ENCODE measurements around the gene SUGCT.

The SUGCT gene

DNA sequence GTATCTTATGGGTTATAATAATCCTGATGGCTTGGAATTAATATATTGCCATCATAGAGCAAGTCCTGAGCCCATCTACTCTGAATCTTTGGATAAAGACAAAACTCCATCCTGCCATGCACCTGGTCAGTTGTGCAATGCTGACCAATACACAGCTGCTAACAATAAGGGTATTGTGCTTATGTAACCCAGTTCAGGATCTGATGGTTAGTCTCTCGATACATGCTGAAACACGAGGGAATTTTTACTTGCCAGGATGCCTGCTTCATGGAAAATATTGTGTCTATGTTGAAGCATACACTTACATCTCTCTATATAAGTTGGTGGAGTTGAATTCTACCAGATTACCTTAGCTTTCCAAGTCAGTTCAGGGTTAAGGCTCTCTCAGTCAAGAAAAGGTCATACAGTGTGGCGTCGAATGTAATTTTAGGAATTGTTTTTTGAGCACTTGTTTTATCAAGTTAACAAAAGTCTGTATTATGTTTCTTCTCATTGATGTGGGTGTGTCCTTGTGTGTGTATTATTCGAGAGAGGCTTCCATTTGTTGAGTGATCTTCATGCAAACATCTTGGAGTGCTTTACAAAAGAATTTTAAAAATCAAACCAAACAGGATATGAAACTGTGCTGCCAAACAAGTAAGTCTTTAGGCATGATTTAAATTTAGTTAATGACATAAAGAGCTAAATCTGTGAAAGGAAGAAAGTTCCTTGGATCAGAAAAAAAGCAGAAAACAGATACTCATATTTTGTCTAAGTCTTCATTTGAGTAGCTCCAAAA lies 449.1 kb downstream of the SUGCT start:
- TF ChIP-seq, protein P1, sequence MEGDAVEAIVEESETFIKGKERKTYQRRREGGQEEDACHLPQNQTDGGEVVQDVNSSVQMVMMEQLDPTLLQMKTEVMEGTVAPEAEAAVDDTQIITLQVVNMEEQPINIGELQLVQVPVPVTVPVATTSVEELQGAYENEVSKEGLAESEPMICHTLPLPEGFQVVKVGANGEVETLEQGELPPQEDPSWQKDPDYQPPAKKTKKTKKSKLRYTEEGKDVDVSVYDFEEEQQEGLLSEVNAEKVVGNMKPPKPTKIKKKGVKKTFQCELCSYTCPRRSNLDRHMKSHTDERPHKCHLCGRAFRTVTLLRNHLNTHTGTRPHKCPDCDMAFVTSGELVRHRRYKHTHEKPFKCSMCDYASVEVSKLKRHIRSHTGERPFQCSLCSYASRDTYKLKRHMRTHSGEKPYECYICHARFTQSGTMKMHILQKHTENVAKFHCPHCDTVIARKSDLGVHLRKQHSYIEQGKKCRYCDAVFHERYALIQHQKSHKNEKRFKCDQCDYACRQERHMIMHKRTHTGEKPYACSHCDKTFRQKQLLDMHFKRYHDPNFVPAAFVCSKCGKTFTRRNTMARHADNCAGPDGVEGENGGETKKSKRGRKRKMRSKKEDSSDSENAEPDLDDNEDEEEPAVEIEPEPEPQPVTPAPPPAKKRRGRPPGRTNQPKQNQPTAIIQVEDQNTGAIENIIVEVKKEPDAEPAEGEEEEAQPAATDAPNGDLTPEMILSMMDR (IDR thresholded peaks at IDR 0.05): no peak

DNA sequence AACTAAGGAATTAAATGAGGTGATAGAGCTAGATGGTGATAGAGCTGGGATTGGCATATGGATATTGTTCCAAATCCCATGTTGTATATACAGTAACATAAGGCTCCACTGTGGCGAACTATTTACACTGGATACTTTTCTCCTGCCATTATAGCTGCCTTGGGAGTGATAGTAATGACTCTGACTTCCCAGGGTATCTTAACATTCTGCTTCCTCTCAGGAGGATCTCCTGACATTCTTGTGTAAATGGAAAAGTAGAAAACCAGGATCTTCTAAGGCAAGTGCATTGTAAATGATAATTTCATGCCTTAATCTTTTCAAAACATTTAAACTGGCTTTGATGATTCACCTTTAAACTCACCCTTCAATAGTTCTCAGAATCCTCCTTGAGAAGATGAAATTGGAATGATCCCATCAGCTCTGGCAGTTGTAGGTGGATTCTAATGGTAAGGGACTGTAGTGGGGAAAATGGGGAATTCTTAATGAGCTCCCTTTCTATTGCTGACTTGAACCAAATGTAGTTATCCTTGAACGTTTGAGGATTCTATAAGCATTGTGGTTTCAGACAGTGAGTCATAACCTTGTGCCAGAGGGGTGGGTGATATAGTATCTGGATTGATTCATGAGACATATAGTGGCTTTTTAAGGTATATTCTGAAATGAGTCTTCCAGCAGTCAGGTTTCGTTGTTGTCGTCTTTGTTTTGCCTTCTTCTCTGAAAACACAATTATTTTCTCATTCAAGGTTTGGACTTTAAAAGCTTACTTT lies 450.0 kb downstream of the SUGCT start:
- TF ChIP-seq, protein P1 (IDR thresholded peaks at IDR 0.05): no peak

DNA sequence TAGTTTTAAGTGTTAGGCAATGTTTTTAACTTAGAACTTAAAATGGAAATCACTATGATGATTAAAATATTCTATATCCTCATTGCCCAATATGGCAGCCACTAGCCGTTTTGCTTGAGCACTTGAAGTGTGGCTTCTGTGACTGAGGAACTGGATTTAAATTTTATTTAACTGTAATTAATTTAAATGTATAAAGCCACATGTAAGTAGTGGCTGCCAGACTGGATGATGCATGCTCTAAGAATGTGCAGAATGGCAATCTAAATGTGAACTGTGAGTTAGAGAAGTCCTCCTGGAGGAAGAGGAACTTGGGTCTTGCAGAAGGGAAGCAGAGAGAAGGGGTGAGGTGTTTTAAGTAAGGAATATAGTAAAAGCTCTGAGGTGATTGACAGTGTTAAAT lies 451.4 kb downstream of the SUGCT start:
- TF ChIP-seq, protein P1 (IDR thresholded peaks at IDR 0.05): no peak

DNA sequence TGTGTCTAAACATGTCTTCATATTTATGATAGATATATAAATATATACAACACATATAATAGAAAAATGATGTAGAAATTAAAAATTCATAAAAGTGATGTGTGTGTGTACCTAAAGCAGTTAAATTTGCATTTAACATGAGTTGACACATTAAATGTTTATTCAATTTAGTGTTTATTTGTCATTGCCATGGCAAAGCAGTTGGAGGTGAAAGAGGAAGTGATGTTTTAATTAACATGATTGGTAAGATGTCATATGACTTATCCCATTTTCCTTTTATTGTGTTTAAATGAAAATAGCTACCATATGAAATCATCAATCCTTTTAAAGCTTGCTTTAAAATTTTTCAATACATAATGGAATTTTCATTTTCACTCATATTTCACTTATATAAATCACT lies 452.6 kb downstream of the SUGCT start:
- TF ChIP-seq, protein P1 (IDR thresholded peaks at IDR 0.05): no peak

DNA sequence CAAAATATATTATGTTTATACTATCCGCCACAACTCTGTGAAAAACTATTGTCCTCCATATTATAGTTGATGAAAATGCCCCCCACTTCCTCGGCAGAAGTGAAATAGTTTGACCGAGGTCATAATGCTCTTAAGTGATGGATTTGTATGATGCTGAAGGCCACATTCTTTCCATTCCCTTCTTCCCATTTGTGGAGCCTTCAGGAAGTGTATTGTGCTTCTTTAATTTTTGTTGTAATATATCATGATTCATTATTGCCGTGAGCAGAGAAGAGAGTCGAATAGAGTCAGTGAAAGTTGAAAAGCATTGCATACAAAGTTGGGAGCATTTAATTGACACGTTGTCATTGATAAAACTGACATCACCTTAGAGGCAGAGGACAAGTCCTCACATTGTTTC lies 460.3 kb downstream of the SUGCT start:
- TF ChIP-seq, protein P1 (IDR thresholded peaks at IDR 0.05): no peak

DNA sequence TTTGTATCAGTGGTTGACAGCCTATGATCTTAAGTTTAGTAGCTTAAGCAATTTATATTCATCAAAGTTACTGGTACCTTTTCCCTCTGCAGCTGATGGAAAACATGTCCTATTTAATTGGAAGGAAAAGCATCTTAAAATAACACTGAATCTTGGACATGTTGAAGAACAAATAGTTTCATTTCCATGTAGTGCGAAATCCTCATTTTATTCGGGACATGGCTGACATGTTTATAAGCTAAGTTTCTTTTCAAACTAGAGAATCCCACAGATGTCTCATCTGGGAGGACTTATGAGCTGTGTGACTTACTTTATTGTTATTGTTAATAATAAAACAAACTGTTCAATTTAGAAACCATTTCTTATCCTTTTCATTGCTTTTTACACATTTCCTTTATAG lies 461.0 kb downstream of the SUGCT start:
- TF ChIP-seq, protein P1 (IDR thresholded peaks at IDR 0.05): no peak

DNA sequence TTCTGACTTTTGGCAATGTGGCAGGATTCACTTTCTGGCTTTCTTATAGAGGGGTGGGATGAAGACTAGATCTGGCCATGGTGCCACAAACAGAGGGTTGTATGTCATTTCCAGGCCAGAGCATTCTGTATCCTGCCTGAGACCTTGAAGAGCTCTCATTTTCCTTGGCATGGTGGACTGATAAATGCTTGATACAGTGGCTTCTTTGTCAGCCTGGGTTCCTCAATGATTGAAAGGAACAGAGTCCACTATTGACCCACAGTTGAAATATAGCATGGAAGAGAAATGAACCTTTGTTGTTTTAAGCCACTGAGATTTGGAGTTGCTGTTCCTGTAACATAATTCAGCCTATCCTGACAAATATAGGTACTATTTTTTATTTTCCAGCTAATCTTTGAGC lies 462.7 kb downstream of the SUGCT start:
- TF ChIP-seq, protein P1 (IDR thresholded peaks at IDR 0.05): no peak
